GM21825 (cell line): ENCODE data around the gene PRKCA.
"Not testable (repeated sequence)": the region's sequence is repeated elsewhere in the genome, so short reads cannot be mapped to it uniquely, and the experiment has no call there.

Experiments used
- ATAC-seq: cut with Tn5 transposase; IDR thresholded peaks from one replicate; pipeline ENCODE4 v1.9.1; 2021; ENCODE audit warnings: mild to moderate bottlenecking, moderate library complexity; ENCODE audit not compliant: unreplicated experiment

The PRKCA gene

DNA sequence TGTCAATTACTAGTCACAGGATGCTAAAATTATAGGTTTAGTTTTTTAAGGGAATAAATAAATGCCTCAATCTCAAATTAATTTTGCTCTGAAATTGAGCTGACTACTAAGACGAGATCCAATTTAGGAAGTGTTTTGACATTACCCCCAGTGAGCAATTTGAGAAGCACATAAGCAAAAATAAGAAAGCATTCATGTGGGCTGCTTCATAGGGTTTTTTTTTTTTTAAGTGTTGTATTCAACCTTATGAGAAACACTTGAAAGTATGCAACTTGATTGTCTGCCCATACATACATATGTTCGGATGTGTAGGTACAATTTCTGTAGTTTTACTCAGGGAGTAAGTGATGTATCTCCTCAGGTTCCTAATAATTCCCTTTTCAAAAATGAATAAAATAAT is 77.6 kb downstream of the PRKCA start:
- no peak for ATAC-seq

DNA sequence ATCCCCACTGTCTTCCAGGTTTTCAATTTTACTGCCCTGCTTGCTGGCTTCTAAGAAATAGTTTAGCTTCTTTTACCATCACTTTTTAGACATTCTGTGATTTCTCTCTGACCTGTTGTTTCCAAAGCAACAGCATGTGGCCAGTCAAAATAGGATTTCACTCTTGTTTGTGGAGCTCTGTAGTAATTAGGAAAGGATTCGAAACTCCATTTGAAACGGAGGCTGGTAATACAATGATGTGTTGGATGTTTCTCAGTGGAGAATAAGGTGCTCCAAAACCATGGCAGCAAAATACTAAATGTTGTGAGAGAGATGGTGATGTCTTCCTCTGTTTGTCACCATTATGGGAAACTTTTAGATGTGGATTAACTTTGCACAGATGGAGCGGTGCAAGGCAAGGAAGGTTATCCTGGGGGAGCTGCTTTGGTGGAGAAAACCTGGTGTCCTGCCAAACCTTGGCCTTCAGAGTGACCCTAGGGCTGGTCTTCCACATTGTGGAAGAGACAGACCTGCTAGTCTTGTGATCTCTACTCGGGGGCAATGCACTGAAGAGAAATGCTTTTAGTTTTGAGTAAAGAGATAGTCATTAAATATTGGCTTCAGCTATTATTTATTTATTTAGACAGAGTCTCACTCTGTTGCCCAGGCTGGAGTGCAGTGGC is 79.4 kb downstream of the PRKCA start:
- no peak for ATAC-seq

DNA sequence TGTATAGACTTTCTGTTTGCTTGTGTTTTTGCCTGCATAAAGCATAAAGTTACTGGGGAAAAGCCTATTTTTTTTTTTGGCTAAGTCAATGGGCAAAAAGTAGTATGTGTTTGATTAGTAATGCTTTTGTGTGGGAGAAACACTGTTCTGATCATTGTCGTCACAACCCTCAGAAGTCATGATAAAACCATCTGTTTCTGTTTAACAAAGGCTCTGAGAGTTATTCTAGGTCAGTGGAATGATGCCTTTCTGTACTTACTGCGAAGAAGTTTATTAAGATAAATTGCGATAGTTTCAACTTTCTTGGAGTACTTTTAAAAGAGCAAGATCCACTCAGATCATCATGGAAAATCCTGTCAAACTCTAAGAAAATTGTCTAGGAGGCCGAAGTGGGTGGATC is 80.9 kb downstream of the PRKCA start:
- ATAC-seq, result no peak

DNA sequence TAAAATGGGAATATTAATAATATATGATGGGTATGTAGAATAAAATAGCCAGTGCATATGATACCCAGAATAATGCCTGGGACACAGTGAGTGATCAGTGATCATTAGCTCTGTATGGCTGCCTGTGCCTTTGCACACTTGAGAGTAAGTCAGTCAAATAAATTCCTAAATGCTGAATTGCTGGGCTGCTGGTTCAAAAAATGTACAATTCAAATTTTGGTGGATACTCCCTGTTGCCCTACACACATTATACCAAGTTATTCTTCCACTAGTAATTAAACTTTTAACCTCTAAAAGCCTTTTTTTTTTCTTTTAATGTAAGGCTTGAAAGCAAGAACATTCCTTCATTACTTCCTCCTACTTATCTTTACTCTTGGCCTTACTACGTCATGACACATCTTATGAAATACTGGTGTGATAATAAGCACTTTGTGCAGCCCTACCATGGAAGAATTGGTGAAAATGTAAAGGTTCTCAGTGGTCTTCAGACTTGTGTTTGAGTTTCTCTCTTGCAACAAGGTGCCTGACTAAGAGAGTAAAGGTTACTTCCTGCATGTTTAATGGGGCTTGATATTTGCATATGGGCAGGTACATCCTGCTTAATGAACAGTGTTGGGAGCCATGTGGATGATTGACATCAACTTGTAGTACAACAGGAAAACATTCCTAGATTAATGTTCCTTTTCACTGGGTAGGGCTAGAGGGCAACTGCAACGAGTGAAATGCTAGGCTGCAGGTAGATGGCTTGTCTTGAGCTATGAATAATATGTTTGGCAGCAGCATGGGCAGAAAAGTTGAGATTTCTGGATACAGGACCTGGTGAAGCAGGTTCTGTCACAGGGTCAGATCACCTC is 84.3 kb downstream of the PRKCA start:
- no peak for ATAC-seq

DNA sequence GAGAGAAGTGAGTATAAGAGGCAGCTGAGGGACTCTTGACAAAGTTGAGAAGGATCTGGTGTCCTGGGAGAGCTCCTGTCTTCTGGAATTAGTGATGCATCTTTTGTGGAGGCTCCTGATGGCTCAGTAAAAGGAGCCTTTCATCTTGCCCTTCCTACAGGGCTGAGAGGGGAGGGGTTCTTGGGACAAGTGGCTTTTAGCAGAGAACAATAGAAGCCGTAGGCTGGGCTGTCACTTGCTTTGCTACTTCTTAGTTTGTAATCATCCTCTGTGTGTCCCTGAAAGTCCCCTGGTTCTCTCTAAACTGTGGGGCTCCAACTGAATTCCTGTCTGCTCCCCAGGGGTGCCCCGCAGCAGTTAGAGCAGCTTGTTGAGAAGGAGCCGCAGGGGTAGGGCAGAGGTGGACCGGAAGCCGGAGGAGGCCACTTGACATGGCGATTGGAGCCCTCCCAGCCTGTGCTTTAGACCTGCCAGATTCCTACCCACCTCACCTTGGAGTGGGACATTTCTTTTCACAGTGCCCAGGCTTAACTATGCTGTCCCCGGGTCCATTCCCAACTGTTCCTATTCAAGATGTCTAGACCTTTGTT is 85.1 kb downstream of the PRKCA start:
- no peak for ATAC-seq

DNA sequence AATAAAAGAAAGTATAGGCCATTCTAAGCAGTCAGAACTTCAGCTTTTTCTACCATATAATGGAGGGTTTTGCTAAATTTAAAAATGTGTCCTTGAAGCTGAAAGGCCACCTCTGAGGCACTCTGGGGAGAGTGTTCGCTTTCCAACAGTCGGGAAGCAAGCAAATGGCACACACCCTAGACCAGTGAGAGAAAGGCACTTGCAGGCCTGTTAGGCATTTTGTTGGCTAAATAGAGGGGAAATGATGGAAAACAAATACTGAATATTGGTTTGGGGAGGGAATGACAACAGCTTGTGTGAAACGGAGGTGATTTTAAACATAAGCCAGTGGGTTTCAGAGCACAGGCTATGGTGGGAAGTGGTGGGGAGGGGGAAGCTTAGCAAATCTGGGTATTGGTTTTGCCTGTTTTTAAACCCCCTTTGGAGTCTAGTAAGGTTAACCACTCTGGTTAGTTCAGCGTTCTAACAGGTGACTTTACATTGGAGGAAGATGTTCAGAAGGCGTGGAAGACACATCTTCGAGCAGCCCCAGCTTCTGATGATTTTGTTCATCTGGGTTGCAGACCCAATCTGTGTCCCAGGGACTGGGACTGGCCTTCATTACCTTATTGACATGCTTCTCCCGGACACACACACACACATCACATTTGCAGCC is 90.5 kb downstream of the PRKCA start:
- no peak for ATAC-seq

DNA sequence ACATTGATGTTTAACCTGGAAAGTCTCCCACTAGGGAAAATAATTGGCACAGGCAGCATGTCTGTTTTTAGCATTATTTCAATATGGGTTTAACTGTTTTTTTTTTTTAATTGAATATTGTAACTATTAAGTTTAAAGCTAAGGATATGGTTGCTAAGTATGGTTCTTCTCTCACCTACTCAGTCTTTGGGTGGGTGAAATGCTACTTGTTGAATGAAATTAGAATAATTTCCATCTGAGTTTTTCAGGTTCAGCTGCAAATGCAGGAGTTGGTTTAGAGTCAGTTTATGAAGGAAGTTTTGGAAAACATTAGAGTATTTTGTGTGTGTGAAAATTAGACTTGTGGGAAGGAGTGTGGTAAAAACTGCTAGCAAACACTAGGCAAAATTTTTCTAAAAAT is 93.5 kb downstream of the PRKCA start:
- ATAC-seq, result no peak

DNA sequence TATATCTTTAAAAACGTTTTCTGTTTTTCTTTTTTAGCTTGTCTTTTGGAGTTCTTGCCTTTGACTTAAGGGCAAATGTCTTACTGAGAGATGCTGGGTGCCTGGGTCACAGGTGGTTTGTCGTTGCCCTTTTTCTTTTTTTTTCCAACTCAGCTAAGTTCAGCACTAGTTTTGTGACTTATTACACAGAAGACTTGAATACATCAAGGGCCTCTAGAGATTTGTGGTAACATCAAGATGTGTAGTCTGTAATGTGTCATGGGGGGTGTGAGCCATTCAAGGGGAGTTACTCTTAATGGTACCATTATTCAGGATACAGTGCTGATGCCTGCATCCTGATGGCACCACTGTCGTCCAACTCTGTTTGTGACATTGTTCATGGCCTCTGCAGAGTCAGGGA is 95.1 kb downstream of the PRKCA start:
- no peak for ATAC-seq

DNA sequence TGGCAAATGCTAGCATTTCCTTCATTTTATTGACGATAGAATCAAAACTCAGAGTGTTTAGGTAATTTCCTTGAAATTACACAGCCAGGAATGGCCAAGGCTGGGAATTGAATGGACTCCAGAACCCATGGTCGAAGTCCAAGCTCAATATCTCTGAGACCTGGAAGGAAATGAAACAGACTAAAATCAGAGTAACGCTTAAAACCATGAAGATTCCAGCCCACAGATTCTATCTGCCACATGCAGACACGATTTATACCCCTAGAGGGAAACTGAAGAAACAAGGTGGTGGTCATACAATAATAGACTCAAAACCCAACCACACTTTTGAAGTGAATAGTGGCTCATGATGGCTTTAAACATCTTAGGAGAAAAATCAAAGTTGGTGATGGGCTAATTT is 95.6 kb downstream of the PRKCA start:
- no peak for ATAC-seq

DNA sequence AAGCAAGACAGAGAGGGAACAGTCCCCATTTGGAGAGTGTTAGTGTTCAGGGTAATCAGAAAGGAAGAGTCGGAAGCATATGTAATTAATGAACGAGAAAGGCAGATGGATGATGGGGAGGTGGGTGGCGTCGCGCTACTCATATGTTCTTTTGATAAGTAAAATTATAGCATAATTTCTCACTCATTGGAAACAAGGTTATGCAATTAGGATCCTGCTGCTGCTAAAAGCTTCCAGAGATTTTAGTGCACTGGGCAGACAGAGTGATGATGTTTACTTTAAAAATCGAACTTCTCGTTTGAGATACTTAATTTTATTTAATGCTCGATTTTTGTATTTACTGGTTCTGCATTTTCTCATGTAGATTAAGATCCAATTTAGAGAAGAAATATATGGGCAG is 96.2 kb downstream of the PRKCA start:
- no peak for ATAC-seq

DNA sequence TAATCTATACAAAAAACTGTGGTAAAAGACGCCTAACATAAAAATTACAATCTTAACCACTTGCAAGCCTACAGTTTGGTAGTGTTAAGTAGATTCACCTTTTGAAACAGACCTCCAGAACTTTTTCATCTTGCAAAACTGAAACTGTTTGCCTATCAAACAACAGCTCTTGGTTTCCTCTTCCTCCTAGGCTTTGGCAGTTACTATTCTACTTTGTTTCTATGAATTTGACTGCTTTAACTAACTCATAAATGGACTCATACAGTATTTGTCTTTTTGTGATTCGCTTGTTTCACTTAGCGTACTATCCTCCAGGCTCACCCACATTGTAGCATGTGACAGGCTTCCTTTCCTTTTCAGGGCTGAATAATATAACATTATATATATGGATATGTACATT is 97.0 kb downstream of the PRKCA start:
- no peak for ATAC-seq

DNA sequence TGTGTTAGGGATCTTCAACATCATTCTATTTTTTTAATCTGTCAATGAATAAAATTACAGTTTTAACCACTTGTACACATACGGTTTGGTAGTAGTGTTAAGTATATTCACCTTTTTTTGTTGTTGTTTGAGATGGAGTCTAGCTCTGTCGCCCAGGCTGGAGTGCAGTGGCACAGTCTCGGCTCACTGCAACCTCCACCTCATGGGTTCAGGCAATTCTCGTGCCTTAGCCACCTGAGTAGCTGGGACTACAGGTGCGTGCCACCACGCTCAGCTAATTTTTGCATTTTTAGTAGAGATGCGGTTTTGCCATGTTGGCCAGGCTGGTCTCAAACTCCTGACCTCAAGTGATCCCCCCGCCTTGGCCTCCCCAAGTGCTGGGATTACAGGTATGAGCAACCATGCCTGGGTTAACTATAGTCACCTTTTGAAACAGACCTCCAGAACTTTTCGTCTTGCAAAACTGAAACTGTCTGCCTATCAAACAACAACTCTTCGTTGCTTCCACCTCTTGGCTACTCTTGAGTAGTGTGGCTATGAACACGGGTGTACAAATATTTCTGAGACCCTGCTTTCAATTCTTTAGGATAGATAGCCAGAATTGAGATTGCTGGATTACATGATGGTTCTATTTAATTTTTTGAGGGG is 97.8 kb downstream of the PRKCA start:
- ATAC-seq, result not testable (repeated sequence)

DNA sequence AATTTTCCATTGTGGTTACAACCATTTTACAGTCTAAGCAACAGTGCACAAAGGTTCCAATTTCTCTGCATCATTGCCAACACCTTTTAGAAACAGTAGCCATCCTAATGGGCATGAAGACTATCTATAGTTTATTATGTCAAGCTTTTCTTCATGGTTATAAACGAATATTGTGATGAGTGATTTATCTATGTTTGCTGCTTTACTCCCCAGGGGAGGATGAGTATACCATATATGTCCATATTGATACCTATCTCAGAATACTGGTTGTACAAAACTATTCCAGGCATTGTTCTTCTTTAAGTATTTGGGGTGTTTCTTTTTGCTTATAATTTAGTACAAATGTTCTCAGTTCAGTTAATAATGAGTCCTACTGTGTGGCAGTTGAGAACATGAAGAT is 98.3 kb downstream of the PRKCA start:
- ATAC-seq, result no peak

DNA sequence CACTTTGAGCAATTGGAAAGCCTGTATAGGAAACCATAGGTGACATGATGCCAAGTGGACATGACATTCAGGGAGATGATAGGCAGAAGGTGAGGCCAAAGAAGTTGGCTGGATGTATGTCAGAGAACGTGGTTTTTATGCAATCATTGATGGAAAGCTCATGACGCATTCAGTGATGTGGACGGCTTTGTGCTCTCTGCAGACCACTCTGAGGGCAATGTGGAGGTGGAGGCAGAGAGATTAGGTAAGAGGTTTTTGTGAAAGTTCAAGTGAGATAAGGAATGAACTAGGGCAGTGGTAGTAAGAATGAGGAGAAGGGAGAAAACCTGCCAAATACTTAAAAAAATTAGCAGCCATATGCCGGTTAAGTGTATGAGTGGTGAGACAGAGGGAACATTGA is 99.0 kb downstream of the PRKCA start:
- no peak for ATAC-seq

DNA sequence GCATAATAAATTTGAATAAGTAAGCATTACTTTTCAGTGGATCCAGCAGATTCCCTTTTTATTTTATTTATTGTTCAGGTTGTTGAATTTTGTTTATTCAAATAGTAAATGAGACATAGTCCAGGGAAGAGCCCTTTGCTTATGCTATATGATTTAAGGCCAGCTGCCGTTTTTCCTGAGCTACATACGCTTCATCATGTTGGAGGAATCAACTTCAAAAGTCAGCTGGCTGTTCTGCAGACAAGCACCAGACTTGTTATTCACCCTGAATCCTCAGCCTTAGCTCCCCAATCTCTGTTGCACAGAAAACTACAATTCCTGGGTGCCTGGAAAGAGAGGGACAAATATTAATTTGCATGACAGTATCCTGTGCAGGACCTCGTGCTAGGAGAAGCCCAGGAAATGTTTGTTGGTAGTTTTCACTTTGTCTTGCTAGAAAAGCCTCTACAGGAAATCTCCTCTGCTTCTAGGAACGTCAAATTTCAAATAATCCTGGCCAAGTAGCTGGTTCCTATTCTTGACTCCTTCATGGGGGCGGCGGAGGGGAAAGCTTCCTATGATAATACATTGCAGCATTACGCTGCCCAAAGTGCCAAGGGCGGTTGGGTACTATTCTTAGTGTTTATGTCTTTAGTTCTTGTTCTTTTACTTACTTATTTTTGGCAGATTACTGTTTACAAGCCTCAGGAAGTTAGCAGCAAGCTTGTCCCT is 101.6 kb downstream of the PRKCA start:
- ATAC-seq, result no peak

DNA sequence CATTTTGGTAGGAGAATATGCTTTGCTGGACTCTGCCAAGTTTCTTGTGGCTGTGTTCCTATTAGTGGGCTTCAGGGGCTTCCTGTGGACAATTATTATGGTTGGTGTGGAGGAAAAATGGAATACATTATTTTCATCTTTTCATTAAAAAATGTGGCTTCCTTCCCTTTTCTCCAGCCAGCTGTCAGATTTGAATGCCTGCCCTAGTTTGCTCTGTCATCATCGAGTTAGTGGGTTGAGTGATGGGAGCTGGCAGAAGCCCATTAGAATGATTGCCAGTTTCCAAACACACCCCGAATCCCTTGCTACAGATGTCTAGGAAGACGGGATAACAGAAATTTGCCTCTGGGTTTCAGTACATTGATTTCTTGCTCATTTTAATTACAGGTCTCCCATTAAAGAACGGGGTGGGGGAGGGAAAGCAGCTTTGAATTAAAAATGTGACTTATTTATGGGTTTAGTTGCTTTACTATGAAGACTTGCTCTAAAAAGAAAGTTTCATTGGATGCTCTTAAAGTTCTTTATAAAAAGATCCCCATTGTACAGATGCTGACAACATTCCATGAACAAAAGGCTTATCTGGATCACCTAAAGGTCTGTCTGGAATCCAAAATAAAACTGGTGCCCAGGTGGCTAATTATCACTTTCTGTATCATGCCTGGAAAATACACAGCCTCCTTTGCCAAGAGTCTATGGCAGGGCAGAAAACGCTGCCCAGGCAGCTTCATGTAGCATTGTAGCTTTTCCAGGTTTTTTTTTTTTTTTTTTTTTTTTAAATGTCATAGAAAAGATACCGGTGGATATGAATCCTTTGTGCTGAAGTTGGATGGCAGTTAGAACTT is 103.6 kb downstream of the PRKCA start:
- ATAC-seq, result no peak

DNA sequence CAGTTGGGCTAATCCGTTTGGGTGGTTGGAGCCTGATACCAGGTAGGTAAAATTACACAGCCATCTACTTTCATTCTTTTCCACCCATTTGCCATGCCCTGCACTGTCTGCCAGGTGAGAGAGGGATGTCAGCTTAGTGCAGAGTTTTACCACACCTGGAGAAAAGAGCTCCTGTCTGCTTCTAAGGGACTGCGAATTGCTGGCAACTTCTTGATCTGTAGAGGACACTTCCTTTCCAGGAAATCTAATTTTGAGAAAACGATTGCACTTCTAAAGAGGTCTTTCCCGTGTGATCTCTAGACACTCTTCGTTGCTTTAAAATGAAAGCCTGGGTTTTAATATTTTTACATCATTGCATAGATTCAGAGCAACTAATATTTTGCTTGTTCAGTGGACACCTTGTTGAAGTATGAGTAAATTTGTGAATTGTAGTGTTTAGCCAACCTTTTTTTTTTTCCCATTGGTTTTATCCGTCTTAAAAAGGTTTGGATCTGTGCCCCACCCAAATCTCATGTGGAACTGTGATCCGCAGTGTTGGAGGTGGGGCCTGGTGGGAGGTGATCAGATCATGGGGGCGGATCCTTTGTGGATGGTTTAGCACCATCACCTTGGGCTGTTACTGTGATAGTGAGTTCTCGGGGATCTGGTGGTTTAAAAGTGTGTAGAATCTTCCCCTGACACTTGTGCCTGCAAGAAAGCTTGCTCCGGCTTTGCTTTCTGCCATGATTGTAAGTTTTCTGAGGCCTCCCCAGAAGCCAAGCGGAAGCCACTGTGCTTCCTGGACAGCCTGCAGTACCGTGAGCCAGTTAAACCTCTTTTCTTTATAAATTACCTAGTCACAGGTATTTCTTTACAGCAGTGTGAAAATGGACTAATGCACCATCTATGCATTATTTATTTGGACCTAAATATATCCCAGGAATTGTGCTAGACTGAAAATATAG is 104.6 kb downstream of the PRKCA start:
- no peak for ATAC-seq

DNA sequence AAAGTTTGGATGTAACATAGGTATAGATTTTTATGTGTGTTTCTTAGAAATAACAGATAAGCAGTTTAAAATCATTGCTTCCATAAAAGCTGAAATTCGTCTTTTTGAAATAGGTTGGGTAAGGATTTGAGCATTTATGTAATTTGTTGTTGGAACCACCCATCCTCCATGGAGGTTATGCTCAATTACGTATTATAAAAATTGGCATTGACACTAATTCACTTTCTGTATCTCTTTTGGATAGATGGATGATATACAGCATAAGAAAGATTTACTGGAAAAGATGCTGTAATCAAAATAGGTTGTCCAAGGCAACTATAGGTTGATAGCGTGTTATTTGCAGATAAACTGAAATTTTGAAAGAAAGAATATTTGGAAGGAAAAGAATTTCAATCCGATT is 105.5 kb downstream of the PRKCA start:
- ATAC-seq, result no peak

DNA sequence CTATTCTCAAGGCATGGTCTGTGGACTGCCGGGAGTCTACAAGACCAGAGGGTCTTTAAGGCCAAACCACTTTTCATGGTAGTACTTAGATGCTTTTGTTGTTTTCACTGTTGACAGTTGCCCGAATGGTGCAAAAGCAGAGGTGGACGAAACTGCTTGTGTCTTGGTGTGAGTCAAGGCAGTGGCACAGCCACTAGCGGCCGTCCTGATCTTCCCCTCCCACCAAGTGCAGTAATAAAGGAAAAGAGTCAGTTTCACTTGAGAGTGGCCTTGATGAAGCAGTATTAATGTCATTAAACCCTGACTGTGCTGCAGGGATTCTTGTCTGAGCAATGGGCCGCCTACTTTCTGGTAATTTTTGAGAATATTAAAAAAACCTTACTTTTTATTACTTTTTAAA is 109.1 kb downstream of the PRKCA start:
- ATAC-seq, result no peak
